ENCODE data around the gene ITFG1.
"Not testable (repeated sequence)": the region's sequence is repeated elsewhere in the genome, so short reads cannot be mapped to it uniquely, and the experiment has no call there.

The ITFG1 gene

DNA sequence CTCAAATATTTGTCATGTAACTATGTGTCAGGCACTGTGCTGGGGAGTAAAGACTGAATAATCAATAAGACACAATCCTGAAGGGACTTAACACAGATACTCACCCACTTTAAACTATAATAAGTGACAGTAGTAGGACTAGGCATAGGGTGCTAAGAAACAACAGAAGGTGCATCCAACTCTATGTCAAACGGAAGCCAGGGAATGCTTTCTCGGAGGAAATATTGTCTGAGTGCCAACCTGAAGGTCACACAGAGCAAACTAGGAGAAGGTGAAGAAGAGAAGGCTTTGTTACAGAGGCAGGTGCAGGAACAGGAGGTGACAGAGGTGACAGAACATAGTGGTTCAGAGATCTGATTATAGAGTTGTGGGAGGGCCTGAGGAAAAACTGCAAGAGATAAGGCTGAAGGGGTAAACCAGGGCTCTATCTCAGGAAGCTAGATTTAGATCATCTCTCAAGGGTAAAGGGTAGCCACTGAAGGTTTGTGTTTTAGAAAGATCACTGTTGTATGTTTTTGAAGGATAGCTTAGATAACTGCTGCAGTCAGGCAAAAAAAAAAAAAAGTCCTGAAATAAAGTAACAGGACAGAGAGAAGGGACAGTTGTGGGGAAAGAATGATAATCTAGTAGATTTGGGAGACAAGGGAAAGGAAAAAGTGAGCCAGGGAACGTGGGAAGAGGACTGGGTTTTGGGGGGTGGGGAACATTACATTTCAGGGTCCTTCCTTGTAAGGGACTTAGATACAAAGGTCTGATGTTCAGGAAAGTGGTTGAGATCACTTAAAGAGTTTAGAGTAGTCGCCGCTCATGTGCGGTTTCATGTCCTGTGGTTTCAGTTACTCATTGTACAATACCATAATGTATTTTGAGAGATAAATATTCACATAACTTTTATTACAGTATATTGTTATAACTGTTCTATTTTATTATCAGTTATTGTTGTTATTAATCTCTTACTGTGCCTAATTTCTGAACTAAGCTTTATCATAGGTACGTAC is 231.5 kb downstream of the ITFG1 start:
- DNase-seq: no peak

- no peak for DNase-seq
Measured at GRCh38 chr16:47228241-47228640, 232.6 kb downstream of the ITFG1 start.

GRCh38 chr16:47213761-47214440 is 247.0 kb downstream of the ITFG1 start:
- DNase-seq: no peak

DNA sequence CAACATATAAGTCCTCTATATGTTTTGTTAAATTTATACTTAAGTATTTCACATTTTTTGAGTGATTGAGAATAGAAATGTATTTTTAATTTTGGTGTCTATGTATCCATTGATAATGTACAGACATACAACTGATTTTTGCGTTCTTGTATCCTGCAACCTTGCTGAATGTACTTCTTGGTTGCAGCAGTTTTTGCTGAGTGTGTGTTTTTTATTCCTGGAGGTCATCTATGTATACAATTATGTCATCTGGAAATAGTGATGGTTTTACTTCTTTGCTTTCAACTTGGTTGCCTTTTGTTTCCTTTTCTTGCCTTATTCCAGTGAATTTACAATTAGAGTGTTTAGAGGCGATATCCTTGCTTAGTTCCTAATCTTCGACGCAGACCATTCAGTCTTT is 249.6 kb downstream of the ITFG1 start:
- no peak for DNase-seq

- no peak for DNase-seq
Measured at GRCh38 chr16:47204736-47205504, 255.9 kb downstream of the ITFG1 start.

GRCh38 chr16:47203433-47203832 is 257.4 kb downstream of the ITFG1 start:
- DNase-seq: not testable (repeated sequence)

- DNase-seq: no peak
Measured at GRCh38 chr16:47198180-47198575, 262.7 kb downstream of the ITFG1 start.

DNA sequence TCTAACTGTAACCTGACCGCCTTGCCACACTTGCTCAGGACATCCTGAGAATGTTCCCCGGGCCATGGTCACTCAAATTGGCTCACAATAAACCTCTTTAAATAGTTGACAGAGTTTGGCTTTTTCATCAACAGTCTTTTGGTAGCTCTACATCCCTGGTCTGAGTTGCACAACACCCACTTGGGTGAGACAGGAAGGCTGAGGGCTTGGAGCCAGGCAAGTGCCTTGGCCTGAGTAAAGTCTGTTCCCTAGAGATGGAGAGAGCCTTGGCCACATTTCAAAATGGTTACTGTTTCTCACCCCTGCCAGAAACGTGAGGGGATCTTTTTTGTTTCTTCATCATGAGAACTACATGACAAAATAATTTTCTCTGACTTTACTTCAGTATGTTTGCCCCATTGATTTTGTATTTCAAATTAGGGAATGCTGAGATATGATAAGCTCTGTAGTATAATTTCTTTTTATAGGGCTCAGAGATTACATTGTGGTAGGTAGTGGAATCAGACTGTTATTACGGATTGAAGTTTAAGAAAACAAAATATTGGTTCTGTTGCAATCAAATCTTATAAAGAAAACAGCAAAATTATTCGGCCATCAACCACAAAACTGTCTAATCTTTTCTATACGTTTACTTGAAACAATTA is 263.2 kb downstream of the ITFG1 start:
- no peak for DNase-seq

DNA sequence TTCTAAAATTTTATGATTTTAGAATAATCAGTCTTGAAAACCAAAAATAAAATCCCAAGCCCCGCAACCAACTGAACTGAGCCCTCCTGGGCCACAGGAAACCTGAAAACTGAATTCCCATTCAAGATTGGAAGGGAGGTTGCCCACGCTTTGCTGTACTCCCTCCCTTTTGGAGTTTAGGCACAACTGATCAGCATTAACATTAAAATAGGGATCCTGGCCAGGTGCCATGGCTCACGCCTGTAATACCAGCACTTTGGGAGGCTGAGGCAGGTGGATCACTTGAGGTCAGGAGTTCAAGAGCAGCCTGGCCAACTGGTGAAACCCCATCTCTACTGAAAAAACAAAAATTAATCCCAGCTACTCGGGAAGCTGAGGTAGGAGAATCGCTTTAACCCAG is 264.4 kb downstream of the ITFG1 start:
- no peak for DNase-seq

DNA sequence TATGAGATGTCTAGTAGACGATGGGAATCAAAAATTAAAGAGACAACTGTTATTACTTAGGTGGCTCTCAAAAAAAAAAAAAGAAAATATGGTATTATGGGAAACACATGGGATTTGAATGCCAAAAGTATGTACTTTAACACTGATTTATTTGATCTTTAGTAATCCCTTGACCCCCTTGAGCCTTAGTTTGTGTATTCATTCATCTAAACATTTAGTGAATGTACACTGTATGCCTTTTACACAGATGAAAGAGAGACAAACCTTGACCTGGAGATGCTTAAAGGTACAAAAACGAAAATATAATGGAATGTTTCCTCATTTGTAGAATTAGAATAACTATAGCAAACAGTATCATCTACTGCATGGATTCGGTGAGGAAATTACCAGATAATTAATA is 278.5 kb downstream of the ITFG1 start:
- DNase-seq: no peak

DNA sequence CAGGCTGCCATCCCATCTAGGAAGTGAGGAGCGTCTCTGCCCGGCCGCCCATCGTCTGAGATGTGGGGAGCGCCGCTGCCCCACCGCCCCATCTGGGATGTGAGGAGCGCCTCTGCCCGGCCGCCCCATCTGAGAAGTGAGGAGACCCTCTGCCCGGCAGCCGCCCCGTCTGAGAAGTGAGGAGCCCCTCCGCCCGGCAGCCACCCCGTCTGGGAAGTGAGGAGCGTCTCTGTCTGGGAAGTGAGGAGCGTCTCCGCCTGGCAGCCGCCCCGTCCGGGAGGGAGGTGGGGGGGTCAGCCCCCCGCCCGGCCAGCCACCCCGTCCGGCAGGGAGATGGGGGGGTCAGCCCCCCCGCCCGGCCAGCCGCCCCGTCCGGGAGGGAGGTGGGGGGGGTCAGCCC is 279.8 kb downstream of the ITFG1 start:
- DNase-seq: not testable (repeated sequence)

- DNase-seq: no peak
Measured at GRCh38 chr16:47180073-47180472, 280.8 kb downstream of the ITFG1 start.

DNA sequence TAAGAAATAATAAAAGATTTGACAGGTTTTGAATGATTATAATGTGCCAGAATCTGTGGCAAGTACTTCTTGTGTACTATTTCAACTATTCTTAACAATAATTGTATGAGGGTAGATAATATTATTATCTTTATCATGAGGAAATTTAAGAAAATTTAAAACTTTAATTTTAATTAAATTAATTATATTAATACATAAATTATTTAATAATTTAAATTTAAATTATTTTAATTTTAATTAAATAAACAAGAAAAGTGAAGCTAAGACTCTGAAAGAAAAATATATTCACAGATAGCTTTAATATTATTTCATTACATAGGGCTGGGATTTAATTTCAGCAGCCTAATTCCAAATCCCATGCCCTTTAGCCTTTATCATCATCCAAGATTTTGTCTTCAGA is 285.7 kb downstream of the ITFG1 start:
- DNase-seq: no peak

GRCh38 chr16:47162670-47163420 is 298.0 kb downstream of the ITFG1 start:
- DNase-seq: no peak

GRCh38 chr16:47161464-47161863 is 299.4 kb downstream of the ITFG1 start:
- DNase-seq: no peak

GRCh38 chr16:47160422-47160821 is 300.4 kb downstream of the ITFG1 start:
- no peak for DNase-seq

DNA sequence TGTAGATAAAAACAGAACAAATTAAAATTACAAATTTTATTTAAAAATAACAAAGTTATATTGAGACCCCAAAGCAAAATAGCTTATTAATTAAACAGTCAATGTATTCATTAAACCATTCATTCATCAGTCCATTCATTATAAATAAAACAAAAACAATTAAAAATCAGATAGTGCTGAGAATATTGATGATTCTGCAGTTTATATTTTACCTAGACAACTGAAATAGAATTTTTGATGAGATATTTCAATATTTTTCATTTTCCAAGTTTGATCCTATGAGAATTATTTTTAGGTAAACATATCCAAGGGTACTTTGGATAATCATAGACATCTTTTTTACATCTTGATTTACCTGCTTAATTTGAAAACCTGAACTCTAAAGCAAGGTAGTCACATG is 301.9 kb downstream of the ITFG1 start:
- DNase-seq: no peak

DNA sequence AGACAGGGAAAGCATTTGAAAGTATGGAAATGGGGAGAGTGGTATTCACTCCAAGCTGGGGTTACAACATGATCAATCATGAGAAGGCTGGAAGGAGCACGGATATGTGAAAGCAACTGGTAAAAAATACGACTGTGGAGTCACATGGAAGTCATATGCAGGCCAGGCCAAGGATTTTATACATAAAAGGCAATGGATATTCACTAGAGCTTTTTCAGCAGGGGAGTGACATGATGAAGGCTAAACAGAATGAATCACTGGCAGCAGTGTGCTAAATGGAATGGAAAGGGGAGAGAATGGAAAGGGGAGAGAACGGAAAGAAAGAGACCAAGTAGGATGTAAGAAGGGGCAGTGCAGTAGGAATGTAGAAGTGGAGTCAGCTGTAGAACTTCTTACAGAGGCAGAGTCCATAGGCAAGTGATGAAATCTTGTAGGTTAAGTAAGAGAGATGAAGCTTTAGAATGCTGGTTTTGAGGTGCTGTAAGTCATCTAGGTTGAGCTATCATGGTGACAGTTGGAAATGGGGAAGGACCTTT is 304.1 kb downstream of the ITFG1 start:
- no peak for DNase-seq

- DNase-seq: not testable (repeated sequence)
Measured at GRCh38 chr16:47152501-47152900, 308.4 kb downstream of the ITFG1 start.

- DNase-seq: no peak
Measured at GRCh38 chr16:47150067-47150466, 310.8 kb downstream of the ITFG1 start.

DNA sequence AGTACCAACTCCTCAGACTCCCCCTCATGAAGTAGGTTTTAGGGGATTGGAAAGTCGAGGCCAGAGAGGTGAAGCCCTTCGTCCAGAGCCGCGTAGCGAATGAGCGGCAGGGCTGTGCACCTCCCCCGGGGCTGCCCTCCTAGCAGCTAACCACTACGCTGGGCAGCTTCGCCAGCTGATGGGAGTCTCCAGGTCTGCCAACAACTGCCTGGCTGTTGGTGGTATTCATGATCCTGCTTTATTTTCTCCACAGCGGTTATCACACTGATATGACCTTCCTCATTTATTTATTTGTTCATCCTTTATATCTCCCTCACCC is 316.3 kb downstream of the ITFG1 start:
- DNase-seq: no peak

Measured in activated CD4-positive, alpha-beta T cell treated with anti-CD3 and anti-CD28 coated beads, Interleukin-2, amount 50 U/mL, for 48 hours (primary cell).